GM18867 (cell line): Measurements from ENCODE around the gene NLRP11.
"Not testable (repeated sequence)": the region's sequence is repeated elsewhere in the genome, so short reads cannot be mapped to it uniquely, and the experiment has no call there.

Experiments
- ATAC-seq: cut with Tn5 transposase; IDR thresholded peaks from one replicate; pipeline ENCODE4 v1.9.1; 2021; ENCODE audit warnings: mild to moderate bottlenecking, moderate library complexity; ENCODE audit not compliant: unreplicated experiment

The NLRP11 gene

DNA sequence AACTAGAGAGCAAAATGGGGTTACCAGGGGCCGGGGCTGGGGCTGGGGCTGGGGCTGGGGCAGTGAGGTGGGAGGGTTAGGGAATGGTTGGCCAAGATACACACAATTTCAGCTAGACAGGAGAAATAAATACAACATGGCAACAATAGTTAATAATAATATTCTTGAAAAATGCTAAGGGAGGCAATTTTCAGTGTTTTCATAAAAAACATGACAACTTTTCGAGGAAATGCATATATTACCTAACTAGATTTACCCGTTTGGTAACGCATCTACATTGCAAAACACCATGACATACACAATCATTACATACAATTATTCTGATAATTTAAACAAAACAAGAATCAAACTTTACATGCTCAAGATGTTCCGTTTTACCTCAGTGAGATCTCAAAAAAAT lies 50.7 kb downstream of the NLRP11 start:
- ATAC-seq, result no peak

DNA sequence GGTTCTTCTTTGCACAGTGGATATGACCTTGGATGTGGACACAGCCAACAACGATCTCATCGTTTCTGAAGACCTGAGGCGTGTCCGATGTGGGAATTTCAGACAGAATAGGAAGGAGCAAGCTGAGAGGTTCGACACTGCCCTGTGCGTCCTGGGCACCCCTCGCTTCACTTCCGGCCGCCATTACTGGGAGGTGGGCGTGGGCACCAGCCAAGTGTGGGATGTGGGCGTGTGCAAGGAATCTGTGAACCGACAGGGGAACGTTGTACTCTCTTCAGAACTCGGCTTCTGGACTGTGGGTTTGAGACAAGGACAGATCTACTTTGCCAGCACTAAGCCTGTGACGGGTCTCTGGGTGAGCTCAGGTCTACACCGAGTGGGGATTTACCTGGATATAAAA lies 53.5 kb downstream of the NLRP11 start:
- no peak for ATAC-seq

DNA sequence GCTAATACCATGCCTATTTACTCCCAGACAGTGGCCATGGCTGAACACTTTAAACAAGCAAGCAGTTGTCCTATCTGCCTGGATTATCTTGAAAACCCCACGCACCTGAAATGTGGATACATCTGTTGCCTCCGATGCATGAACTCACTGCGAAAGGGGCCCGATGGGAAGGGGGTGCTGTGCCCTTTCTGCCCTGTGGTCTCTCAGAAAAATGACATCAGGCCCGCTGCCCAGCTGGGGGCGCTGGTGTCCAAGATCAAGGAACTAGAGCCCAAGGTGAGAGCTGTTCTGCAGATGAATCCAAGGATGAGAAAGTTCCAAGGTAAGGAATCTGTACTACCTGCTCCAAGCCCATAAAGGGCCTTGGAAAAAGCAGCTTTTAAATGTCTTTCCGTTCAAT lies 54.3 kb downstream of the NLRP11 start:
- no peak for ATAC-seq

- ATAC-seq, result not testable (repeated sequence)
Observed at GRCh38 chr19:55769632-55770031, 62.2 kb downstream of the NLRP11 start.

DNA sequence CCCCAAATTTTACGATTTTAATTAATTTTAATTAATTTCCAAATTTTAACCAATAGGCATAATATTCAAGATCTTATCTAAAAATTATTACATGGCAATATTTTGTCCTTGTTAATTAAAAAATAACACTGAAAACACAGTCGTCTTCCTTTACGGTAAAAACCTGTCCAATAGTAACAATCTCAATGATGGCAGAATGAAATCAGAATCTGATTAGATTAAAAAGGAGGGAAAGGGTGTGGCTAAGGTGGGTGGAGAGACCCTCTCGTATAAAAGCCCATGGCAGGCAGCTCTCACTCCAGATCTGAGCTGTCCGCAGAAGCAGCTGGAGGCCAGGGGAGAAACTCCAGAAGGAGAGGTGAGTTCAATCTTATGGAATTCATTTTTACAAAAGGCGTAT lies 63.0 kb downstream of the NLRP11 start, which contains the start of gene RFPL4AL1:
Gene RFPL4AL1, plus strand, starts transcription at position 301 of the 400 bp plus-strand sequence. CDS start 2,687 bp downstream, outside the sequence.
- ATAC-seq, result not testable (repeated sequence)

DNA sequence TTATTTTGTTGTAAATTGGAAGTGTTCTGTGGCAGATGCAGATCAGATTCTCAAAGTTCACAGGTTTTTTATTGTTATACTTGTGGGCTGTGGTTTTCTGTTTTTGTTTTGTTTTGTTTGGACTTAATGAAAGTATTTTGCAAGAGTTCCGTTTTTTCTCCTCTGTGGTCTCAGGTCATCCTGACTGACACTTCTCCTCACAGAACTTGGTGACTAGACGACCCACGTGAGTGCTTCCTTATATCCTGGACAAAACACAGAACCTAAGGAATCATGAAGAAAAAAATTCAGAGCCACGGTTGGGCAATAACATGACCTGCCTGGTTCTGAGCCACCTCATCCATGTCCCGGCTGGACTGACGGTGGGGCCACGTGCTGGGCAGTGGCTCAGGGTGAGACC lies 65.3 kb downstream of the NLRP11 start:
- ATAC-seq, result no peak

- ATAC-seq, result not testable (repeated sequence)
Observed at GRCh38 chr19:55758797-55759196, 73.0 kb downstream of the NLRP11 start, which contains the start of gene RFPL4A. Gene RFPL4A (plus strand): TSS chr19:55759097. CDS start chr19:55761801, 2,704 bp downstream.

DNA sequence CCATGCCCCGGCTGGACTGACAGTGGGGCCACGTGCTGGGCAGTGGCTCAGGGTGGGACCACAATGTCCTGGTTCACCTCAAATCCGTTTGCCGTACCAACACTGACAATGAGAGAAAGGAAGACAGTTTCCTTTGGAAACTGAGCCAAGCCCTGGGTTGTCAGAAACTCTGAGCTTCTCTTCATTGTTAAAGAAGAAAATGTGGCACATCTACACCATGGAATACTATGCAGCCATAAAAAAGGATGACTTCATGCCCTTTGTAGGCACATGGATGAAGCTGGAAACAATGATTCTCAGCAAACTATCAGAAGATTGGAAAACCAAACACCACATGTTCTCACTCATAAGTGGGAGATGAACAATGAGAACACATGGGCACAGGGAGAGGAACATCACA lies 75.0 kb downstream of the NLRP11 start:
- ATAC-seq, result not testable (repeated sequence)

DNA sequence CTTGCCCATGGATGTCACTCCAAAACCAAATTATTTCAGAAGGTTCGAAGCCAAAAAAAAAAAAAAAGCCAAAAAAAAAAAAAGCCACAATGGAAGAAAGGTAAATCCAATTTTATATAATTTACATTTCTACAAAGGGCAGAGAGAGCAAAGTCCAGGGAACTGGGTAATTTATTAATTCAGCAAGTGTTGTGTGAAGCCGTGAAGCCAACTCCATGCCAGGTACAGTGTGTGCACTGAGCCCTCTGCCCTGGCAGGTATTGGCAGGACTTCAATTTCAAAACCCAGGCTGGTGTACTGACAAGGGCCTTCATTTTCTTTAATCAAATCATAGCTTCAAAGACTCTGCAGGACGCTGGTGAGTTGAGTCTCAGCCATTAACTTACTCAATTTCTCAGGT lies 78.4 kb downstream of the NLRP11 start:
- ATAC-seq, result no peak

GRCh38 chr19:55750715-55751114 lies 81.1 kb downstream of the NLRP11 start:
- ATAC-seq, result no peak

DNA sequence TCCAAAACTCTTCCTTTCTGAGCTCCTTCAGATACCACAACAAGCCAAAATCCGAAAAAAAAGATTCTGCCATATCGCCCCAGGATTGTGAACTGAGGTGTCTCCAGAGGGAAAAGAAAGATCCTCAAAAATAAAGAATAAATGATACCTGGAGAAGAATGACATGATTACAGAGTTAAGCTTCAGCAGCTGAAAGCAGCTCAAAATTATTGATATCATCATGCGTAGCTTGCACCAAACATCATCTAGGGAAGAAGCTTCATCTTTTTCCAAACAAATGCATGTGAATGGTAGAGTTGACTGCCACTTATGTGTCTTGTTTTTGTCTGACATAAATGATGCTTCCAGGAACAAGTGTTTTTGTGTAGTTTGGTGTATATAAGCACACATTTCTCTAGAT lies 93.5 kb downstream of the NLRP11 start, which contains the start of gene NLRP9:
Gene NLRP9, minus strand, starts transcription at position 101 of the 400 bp plus-strand sequence. Its CDS starts 28 bp downstream, at position 73.
- ATAC-seq, result no peak
